Mammary epithelial cell (primary cell): ENCODE results near the gene COBLL1.

Experiments
- CTCF ChIP-seq, 2 donors: IDR thresholded peaks in 1 of 2; conservative IDR thresholded peaks in 1 of 2; 2 replicates each; pipeline ENCODE4 v1.5.1; 2011 to 2012; ENCODE audit warnings: inconsistent platforms in 2 of 2, low read length in 2 of 2, mild to moderate bottlenecking in 2 of 2, control low read depth in 1 of 2, low read depth in 1 of 2; ENCODE audit not compliant: insufficient read depth in 1 of 2; ENCODE audit errors: extremely low read depth in 1 of 2
- EZH2 ChIP-seq: IDR thresholded peaks from 2 replicates; pipeline ENCODE4 v1.6.1; 2012; ENCODE audit warnings: low read length, inconsistent platforms, borderline replicate concordance

- TF ChIP-seq CTCF (conservative IDR thresholded peaks at IDR 0.05 in 1 of 2, IDR thresholded peaks at IDR 0.05 in 1 of 2; ENCODE audit: extremely low read depth in 1 of 2, insufficient read depth in 1 of 2, low read depth in 1 of 2, low read length in 2 of 2) (no peak), EZH2 (no peak)
These were observed 150.2 kb downstream of the COBLL1 start for GRCh38 chr2:164691346-164691887.
